ENCODE data around the gene SCN5A.

The SCN5A gene

DNA sequence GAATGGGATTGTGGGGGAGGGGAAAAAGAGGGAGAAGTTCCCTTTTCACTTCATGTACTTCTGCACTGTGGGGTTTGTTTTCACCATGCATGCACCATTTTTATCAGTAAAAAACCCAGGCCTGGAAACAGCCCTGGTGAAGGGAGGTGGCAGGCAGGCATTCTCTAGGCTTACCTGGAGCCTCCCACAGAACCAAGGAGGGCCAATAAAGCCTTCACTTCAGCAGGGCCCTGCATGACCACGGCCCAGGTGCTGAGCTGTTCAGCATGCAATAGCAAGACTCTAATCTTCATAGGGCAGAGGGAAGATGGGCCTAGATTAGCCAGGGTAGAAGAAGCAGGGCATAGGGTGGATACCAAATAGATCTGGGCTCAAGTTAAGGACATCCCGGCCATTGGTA, 49.6 kb downstream of the SCN5A start:
- no peak for DNase-seq

DNA sequence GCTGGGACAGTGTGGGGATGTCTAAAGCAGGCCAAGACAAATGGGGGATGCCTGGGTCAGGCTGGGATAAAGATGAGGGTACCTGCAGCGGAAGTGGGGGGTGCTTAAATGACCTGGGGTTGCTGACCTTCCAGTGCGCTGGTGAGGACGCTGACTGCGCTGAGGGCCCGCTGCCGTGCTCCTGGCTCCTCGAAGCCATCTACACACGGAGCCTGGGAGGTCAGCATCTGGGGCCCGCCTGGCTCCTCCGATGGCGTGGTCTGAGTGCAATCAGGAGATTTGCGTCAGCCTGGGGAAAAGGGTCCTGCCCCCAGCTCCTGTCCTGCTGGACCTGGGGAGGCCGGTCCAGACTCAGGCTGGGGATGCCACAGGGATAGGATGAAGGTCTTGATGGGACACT, 50.7 kb downstream of the SCN5A start:
- DNase-seq, result no peak

DNA sequence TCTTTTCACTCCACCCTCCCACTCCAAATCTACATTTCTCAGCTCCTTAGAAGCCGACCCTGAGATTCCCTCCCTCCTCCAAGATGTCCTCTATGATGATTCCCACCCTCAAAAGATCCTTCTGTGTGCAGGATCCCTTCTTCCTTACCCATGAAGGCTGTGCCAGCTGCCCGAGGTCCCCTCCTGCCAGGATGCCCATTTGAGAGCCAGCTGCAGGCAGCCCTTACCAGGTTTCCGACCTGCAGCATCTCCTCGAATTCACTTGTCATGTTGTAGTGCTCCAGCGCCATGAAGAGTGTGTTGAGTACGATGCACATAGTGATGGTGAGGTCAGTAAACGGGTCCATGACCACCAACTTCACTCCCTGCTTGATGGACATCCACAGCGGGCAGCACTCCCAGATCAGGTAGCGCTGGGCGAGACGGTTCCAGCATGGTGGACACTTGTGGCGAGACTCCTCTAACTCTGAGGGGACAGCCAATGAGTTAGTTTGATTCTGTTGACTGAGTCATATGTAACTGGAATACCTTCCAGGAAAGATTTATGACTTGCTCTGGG, 51.9 kb downstream of the SCN5A start:
- DNase-seq, result no peak

DNA sequence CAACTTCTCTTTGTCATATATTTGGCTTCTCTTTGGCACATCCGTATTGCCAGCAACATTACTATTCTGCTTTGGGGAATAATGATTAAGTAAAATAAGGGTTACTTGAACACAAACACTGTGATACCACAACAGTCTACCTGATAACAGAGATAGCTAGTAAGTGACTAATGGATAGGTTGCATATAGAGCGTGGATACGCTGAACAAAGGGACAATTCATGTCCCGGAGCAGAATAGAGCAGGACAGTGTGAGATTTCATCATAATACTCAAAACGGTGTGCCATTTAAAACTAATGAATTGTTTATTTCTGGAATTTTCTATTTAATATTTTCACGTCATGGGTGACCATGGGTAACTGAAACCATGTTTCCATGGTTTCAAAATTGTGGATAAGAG, 54.1 kb downstream of the SCN5A start:
- DNase-seq, result no peak

DNA sequence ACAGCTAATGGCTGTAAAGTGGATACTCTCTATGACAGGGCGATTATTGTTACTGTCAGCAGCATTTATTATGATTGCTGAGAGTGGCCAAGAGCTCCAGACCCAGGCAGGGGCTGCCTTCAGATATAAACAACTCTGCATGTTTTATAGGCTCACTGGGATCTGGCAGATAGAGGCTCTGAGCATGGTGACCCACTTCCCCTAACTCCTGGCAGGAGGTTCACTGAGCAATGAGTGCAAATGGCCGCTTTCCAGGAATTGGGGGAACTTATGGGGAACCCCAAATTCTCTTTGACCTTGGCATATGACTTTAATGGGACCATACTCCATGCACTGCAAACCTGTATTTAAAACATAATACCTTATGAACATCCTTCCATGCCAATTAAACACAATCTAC, 59.0 kb downstream of the SCN5A start:
- no peak for DNase-seq

DNA sequence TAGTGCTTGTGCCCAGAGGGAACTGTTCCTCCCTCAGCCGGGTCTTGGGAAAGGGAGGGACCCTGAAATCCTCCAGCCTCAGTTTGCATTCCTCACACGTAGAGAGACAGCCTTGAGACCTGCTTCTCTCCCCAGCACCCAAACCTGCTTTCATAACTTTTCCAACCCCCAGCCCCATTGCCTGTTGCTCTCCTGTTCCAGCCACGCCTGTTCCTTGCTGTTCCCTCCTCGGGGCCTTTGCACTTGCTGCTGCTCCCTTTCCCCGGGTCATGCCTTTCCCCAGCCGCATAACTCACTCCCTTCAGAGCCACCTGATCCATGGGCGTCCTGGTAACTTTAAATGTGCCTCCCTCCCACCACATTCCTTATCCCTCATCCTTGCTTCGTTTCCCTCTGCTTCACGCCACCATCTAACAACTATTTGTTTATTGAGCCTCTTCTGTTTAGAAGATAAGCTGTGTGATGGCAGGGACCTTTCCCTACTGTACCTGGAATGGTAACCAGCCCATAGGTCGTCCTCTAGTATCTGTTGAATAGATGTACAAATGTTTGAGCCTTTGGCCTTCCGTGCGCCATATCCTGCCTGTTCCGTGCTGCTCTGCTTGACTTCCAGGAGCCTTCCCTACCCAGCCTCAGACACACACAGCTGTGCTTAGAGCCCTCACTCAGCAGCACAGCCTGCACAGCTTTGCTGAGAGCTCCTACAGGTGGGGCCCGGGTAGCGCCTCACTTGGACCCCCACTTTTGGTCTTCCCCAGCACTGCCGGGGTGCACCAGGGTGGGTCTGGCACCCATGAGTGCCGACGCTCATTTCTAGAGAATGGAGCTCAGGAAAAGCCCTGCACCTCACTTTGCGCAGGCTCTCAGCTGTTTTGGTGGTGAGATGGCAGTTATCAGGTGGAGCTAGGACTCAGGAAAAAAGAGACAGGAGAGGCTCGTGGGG, 60.2 kb downstream of the SCN5A start:
- DNase-seq, result no peak

DNA sequence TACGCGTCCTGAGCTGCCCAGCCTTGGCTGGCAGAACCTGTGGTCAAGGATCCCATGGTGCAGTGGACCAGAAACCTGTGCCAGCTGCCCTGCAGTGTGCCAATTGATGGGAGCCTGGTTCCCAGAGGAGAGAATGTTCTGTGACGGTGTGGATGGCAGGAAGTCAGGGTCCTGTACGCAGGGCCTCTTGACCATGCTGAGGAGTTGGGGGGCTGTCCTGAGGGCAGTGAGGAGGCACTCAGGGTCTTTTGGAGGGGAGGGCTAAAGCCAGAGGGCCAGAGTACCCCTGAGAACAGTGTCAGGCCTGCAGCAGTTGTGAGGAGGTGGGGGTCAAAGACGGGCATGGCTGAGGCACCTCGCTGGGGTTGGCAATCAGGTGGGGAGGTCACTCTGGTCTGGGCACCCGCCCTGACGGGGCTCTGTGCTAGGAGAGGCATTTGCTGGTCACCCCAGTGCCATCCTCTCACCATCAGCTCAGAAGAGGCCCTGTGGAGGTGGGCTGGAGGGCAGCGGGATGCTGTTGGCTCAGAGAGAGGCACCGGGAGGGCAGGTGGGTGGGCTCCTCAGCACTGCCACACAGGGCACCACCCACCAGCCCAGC, 61.0 kb downstream of the SCN5A start:
- DNase-seq, result no peak

DNA sequence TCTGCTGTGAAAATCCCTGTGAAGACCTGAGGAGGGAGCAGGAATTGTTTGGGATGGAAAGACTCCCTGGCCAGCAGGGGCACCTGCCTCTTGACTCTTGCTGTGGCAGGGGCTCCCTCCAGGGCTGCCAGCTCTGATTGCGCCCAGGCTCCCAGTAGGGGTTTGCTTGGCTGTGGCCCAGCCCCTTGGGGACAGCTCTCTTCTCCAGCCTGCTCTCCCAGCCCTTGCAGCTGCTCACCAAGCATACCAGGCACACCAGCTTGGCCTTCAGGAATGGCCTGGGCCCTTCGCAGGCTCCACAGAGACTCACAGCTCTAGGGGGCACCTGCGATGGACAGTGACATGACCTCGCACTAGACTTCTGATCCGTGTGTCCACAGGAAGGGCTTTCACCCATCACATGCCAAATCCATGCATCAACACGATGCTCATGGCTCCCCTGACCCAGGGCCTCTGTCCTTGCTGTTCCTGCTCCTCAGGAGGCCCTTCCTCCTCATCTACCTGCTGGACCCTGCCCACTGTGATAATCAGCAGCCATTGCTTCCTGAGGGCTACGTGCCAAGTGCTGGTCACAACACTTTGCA, 61.8 kb downstream of the SCN5A start:
- no peak for DNase-seq

DNA sequence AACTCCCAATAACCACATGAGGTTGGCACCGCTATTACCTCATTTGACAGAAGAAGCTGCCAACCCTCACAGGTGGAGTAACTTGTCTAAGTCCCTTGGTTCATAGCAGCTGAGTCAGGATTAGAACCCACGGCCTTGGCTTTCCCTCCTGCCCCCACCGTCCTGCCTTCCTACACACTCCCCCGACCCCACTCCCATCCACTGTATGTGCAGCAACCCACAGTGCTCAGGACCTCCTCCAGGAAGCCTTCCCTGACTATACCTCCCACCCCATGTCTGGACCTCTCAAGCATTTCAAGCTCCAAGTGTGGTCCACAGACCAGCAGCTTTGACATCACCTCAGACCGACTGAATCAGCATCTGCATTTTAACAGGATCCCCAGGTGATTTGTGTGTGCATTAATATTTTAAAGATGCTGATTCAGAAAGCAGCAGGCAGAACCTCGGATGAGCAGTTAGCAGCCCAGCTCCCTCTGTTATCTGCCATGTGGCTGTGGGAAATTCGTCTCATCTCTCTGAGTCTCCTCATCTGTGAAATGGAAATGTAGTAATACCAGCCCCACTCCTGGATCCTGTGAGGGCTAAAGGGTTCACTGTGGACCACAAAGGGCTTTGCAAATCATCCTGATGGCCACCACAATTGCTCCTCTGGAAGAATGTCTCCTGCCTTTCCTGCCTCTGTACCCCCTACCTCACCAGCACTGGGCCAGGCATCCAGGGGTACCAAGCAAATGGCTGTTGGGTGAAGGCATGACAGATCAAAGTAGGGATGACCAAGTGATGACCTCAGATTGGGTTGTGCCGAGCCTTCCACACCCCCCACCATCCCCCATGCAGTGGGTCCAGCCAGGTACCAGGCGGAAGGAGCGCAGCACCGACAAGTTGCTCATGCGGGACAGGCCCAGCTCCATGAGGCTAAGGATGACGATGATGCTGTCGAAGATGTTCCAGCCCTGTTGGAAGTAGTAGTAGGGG, 62.7 kb downstream of the SCN5A start:
- DNase-seq, result no peak

DNA sequence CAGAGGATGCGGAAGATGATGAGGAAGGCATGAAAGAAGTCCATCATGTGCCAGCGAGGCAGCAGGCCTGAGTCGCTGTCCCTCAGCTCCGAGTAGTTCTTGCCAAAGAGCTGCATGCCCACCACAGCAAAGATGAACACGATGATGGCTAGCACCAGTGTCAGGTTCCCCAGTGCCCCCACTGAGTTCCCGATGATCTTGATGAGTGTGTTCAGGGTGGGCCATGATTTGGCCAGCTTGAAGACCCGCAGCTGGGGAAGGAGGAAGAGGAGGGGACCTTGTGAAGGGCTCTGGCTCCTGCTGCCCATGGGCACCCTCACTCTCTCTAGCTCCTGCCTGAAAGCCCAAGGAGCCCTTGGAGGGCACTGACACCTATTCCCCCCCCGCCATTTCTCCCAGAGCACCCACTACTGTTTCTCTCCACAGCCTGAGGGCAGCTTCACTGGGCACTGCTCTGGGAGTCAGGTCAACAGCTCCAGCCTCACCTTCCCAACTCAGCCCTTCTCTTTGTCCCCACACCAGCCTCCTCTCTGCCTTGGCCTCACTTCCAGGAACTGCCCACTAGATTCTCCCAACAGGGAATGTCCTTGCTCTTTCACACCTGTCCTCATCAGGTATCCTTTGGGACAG, 63.6 kb downstream of the SCN5A start:
- no peak for DNase-seq

DNA sequence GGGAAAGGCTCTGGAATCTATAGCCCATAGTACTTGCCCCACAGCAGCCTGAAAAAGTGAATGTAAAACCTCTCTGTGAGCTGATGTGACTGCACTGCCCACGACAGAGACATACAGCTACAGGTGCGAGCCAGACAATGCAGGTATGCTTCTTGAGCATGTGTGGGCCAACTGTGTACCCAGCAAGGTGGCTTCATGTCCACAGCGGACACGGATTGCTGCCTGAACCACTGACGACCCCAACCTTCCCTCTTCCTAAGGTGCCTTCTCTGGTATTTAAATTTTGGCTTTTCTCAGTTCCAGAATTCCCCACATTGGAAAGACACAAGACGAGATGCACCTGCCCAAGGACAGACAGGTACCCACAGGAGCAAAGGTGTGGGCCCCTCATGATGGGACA, 65.8 kb downstream of the SCN5A start:
- no peak for DNase-seq

DNA sequence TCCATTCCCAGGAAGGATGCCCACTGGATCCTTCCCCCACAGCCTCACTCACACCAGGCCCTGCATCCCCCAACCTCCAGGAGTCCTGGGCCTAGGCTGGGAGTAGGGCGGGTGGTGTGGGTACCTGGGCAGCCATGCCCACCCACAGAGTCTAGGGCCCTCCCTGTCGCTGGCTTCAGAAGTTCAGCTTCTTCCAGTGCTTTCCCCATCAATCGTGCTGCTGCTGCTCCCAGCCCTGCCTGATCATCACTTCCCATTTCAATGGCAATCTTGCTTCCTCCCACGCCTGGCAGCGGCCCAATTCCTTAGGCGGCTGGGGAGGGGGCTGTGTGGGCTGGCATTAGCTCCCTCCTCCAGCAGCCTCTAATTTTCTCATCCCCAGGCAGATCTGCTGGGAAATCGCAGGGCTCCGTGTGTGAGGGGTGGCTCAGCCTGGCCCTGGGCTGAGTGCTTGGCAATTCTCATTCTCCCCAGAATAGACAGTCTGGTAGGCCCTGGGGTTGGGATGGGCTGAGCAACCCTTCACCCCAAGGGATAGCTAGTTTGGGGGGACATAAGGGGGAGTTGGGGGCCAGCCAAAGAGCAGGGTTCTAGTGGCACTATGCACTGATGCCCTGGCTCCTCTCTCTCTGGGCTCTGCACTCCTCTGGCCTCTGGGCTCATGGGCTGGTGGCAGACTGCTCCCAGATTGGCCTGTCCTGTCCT, 66.4 kb downstream of the SCN5A start:
- no peak for DNase-seq

DNA sequence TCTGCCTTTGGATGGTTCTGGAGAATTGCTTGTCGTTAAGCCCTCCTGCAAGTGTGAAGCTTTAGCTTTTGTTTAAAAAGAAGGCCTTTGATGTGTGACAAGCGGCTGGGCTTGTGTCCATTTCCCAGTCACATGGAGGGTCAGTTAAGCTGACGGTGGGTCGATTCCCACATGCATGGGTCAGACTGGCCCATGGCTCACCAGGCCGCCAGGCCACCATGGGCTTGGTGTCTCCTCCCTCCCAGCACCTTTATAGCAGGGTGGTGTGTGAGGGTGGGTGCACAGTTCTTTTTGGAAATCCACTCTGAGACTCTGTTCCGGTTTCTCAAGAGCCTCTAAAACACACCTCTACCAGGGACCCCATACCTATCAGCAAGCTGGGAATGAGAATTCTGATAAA, 67.2 kb downstream of the SCN5A start:
- no peak for DNase-seq

DNA sequence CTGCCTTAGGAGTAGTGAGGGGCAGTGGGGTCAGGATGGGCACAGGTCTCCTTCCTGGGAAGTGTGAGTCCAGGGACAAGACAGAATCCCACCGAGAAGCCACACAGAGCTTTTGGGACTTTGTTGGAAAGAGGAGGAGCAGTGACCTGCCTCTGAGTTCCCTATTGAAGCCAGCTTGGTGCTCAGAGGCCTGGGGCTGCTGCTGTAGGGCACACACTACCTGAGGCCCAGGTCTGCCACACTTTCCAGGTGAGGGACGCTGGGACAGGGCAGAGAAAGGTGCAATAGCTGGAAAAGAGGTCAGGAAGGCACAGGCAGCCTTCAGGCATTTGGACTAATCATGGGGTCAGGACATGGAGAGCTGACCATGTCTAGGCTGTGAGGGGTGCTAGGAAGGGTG, 67.7 kb downstream of the SCN5A start:
- no peak for DNase-seq

DNA sequence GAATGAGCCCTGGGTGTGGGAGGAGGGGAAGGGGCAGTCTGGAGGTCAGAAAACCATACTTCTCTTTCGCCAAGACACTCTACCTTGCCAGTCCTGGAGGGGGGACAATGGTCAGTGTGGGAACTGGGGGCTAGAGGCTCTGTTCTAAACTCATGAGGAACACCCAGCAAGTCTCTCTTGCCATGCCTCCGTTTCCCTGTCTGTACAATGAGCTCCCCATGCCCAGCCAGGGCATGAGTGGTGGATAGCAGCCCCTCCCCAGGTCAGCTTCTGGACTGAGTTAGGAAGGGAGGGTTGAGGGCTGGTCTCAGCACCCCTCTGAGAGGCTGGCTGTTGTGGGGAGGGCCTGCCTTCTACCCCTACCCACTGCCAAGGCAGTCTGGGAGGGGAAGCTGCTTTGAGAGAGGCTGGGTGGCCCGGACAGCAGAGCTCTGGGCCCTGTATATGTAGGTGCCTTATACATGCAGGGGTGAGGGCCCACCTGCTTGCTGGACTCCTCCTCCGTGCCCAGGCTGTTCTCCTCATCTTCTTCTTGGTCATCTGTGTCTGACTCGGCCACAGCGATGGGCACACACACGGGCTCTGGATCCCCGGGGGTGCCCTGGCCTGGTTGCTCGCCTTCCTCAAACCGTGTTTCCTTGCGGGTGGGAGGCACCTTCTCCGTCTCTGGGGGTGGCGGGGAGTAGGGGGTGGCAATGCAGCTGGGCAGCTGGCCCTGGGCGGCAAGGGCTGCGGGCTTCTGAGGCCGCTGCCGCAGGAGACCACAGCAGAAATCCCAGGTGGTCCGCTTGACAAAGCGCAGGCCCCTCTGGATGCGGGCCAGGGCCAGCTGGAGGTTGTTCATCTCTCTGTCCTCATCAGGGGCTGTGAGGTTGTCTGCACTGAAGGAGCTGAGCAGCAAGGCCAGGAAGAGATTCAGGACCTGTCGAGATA, 68.8 kb downstream of the SCN5A start:
- no peak for DNase-seq

DNA sequence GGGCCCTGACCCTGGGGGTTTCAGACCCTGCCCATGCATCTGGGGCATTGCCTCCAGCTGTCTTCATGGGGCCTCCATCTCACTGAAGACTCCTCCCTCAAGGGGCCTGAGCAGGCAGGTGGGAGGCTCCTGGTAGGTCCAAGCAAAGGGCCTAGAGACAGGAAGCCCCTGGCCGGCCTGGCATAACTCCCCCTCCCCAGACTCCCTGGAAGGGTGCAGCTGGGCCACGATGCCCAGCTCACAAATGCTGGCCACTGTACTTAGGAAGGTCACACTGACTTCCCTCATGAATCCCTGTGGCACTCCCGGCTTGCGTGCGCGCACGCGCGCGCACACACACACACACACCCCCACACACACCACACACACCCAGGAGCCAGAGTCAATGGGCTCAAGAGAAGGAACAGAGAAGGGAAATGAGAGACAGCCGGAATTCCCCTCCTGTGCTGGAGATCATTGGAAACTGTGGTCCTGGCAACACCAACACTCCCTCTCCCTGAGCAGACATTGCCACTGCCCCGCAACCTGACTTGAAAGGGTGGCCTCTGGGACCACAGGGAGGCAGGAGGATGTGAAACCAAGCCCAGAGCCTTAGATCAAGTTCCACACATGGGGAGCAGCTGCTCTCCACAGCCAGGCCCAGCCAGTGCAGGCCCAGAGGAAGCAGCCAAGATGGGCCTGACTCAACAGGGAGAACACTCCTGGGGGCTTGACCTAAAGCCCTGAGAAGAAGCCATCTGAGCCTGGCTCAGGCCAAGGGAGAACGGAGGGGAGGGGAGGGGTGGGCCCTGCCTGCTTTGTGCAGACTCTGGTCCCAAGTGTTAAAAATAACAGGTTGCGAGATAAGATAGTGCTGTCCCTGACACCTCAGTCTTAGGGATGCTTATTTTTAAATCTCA, 69.7 kb downstream of the SCN5A start:
- no peak for DNase-seq

DNA sequence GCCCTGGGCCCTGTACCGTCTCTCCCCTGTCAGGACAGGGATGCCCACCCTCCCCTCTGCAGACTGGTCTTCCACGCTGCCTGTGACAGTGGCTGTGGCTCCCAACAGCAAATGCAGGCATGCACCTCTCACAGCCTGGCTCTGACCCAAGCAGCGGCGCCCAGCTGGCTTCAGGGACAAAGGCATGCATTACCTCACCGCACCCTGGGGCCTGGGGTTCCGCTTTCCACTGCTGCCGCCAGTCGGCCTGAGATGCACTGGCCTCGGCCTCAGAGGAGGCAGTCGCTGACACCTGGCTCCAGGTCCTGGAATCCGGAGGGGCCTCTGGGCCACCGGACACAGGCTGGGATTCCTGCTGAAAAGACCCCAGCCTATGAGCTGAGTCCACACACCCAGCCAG, 70.3 kb downstream of the SCN5A start:
- no peak for DNase-seq

DNA sequence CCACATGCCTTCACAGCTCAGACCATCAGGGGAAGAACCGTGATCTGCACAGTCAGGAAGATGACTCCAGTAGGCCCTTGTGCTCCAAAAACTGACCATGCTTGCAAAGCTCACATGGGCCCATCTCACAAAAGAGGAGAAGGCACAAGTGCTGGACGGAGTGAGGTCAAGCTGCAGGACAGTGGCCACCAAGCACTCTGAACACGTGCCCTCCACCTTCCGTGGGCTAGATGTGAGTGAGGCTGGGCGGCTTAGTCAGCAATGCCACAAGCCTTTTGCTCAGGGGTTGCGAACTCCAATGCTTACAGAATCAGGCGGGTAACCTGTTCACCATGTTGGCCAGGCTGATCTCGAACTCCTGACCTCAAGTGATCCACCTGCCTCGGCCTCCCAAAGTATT, 70.9 kb downstream of the SCN5A start:
- no peak for DNase-seq

DNA sequence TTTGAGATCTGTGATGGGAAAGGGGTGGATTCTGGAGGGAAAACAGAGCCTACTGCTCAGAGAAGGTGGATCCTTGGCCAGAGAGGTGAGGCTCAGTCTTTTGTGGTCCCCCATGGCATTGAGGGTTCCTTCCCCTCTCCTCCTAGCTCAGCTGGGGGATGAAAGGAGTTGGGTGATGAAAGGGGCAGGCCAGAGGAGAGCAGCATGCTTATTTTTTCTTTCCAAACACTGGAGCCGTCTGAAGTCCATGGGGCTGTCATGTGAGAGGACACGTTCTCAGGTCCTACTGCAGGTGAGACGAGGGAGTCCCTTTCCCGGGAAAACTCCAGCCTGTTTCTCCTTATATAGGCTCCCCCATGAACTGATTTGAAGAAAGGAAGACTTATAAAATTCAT, 71.4 kb downstream of the SCN5A start:
- no peak for DNase-seq
